MCF 10A (cell line): Measurements from ENCODE around the gene PADI4. TPM values are rescaled to one million over a fixed set of nuclear protein-coding genes. Genes with fewer than 3 reads are reported as not detected.
"Not testable (repeated sequence)": the region's sequence is repeated elsewhere in the genome, so short reads cannot be mapped to it uniquely, and the experiment has no call there.

Experiments used
- BruUV-seq: library from RNA; stranded (reverse); fragments of 400-500 nt; replicated peaks from 2 replicates; lab custom pipeline; 2021; lab: Mats Ljungman, UMichigan
- CTCF ChIA-PET: fragments of 300-600 bp; sonication (Branson Sonifier 250); formaldehyde crosslinking; extraction: SDS; loops from one replicate; lab custom pipeline; 2021; ENCODE audit warnings: antibody characterized with exemption, inconsistent platforms; lab: Yijun Ruan, JAX
- POLR2A ChIA-PET: fragments of 300-600, 350-650 bp; sonication (Branson Sonifier 250); formaldehyde crosslinking; extraction: SDS; loops from one replicate; lab custom pipeline; 2020; ENCODE audit warnings: antibody characterized with exemption, inconsistent platforms; lab: Yijun Ruan, JAX
- DNase-seq: peaks from one replicate; pipeline ENCODE4 v3.0.0-alpha.2; 2018; ENCODE audit not compliant: unreplicated experiment
- H3K27ac Mint-ChIP-seq: one replicate; pipeline ENCODE4 v1.8.0; 2022; ENCODE audit warnings: mild to moderate bottlenecking, low read depth, mixed read lengths; ENCODE audit not compliant: unreplicated experiment
- H3K27me3 Mint-ChIP-seq: one replicate; pipeline ENCODE4 v1.8.0; 2022; ENCODE audit warnings: mixed read lengths; ENCODE audit not compliant: insufficient read depth, unreplicated experiment
- H3K36me3 Mint-ChIP-seq: one replicate; pipeline ENCODE4 v1.8.0; 2022; ENCODE audit warnings: mild to moderate bottlenecking, moderate library complexity, mixed read lengths; ENCODE audit not compliant: insufficient read depth, unreplicated experiment
- H3K4me1 Mint-ChIP-seq: one replicate; pipeline ENCODE4 v1.8.0; 2022; ENCODE audit warnings: mixed read lengths; ENCODE audit not compliant: insufficient read depth, unreplicated experiment
- H3K4me3 Mint-ChIP-seq: one replicate; pipeline ENCODE4 v1.8.0; 2022; ENCODE audit warnings: mild to moderate bottlenecking, moderate library complexity, mixed read lengths; ENCODE audit not compliant: unreplicated experiment
- H3K9me3 Mint-ChIP-seq: one replicate; pipeline ENCODE4 v1.8.0; 2022; ENCODE audit warnings: mixed read lengths; ENCODE audit not compliant: unreplicated experiment
- CTCF ChIP-seq: fragments of 200-600 bp; IDR thresholded peaks from one replicate; pipeline ENCODE4 v1.8.0; 2022; ENCODE audit warnings: antibody characterized with exemption, mild to moderate bottlenecking; ENCODE audit not compliant: unreplicated experiment
- intact Hi-C: fragments of 100-400 bp; cut with micrococcal nuclease; formaldehyde crosslinking; loops from 2 replicates; pipeline ENCODE4 v1.14.1; 2022
- total RNA-seq: library from RNA; stranded (reverse); gene quantifications from 2 replicates; pipeline ENCODE4 v1.2.3, GENCODE V29; 2022

PADI4 gene
- total RNA-seq, 1 experiment from 2014 or later, result 0.51 TPM

GRCh38 chr1:17318262-17318661 is 10.3 kb downstream of the PADI4 start:
- H3K4me1 Mint-ChIP-seq, result peaks cover 16% of the 10 kb centered on the region
- H3K4me3 Mint-ChIP-seq, result no peak overlapping the region
- POLR2A ChIA-PET, result no interaction called here
- TF ChIP-seq CTCF, result no peak
- H3K27me3 Mint-ChIP-seq, result no peaks in the 10 kb centered on the region
- peaks cover 8% of the 10 kb centered on the region for H3K9me3 Mint-ChIP-seq
- DNase-seq, result no peak
- no peak overlapping the region for H3K27ac Mint-ChIP-seq
- BruUV-seq, result no TSS peak
- H3K36me3 Mint-ChIP-seq, result no peaks in the 10 kb centered on the region
- CTCF ChIA-PET, result interaction anchor here (0.6 to 0.9 kb wide), 2 partner anchors 13 to 214 kb away, joined by 3 to 4 read pairs; no protein-coding TSS in a partner anchor
- intact Hi-C loops, result no loop called here

- DNase-seq, result no peak
- H3K9me3 Mint-ChIP-seq, result peaks cover 8% of the 10 kb centered on the region
- no peak overlapping the region for H3K27ac Mint-ChIP-seq
- H3K4me1 Mint-ChIP-seq, result peaks cover 7% of the 10 kb centered on the region
- no peaks in the 10 kb centered on the region for H3K36me3 Mint-ChIP-seq
- intact Hi-C loops, result no loop called here
- ChIA-PET POLR2A (interaction anchor here (0.8 kb wide), 1 partner anchor 11 kb away, joined by 3 read pairs; no protein-coding TSS in a partner anchor), CTCF (interaction anchor here (0.6 kb wide), 1 partner anchor 163 kb away, joined by 5 read pairs; no protein-coding TSS in a partner anchor)
- no TSS peak for BruUV-seq
- H3K4me3 Mint-ChIP-seq, result no peak overlapping the region
- H3K27me3 Mint-ChIP-seq, result no peaks in the 10 kb centered on the region
- TF ChIP-seq CTCF, result no peak
These were observed 11.8 kb downstream of the PADI4 start for GRCh38 chr1:17319561-17320350.

- H3K4me3 Mint-ChIP-seq, H3K9me3 Mint-ChIP-seq, BruUV-seq, DNase-seq, H3K4me1 Mint-ChIP-seq, H3K27ac Mint-ChIP-seq, POLR2A ChIA-PET, H3K27me3 Mint-ChIP-seq, intact Hi-C loops, H3K36me3 Mint-ChIP-seq: not testable (repeated sequence)
- CTCF ChIA-PET, result interaction anchor here (0.6 to 0.8 kb wide), 3 partner anchors 14 to 1662 kb away, joined by 3 to 4 read pairs (median 3); no protein-coding TSS in a partner anchor
These were observed 13.9 kb downstream of the PADI4 start for GRCh38 chr1:17321857-17322390.

GRCh38 chr1:17328855-17329254 is 20.9 kb downstream of the PADI4 start:
- H3K36me3 Mint-ChIP-seq, result no peaks in the 10 kb centered on the region

More at GRCh38 chr1:17328855-17329254, 20.9 kb downstream of the PADI4 start:
- ChIA-PET CTCF (no interaction called here), POLR2A (no interaction called here)
- intact Hi-C loops, result no loop called here
- H3K27me3 Mint-ChIP-seq, result no peaks in the 10 kb centered on the region
- no peak overlapping the region for H3K27ac Mint-ChIP-seq
- H3K4me3 Mint-ChIP-seq, result no peak overlapping the region
- no peak for DNase-seq
- TF ChIP-seq CTCF, result no peak
- no peaks in the 10 kb centered on the region for H3K4me1 Mint-ChIP-seq
- H3K9me3 Mint-ChIP-seq, result no peaks in the 10 kb centered on the region
- no TSS peak for BruUV-seq
